Measurements from ENCODE around the gene ERICH6B. TPM values are rescaled to one million over a fixed set of nuclear protein-coding genes. Genes with fewer than 3 reads are reported as not detected.

ERICH6B gene
- total RNA-seq, 1 experiment from 2014 or later: not detected

DNA sequence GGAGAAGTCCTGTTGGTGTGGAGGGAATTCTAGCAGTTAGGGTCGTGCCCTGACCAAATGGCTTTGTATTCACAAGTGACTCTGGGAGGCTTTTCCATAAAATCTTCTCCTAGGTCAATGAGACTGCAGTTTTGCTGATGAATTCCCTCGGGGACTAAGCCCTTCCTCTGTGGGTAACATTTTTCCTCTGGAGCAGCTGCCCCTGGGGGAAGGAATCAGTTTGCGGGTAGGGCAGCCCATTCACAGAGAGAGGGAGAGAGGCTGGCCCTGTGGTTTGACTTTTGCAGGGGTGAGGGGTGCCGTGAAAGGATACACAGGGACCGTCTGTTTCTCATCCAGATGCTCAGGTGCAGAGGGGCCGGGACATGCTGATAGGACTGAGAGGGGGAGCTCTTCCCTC is 67.3 kb downstream of the ERICH6B start:
- no peak for TF ChIP-seq CTCF (IDR thresholded peaks at IDR 0.05; ENCODE audit: unreplicated experiment)
- intact Hi-C loops (cut with micrococcal nuclease; ENCODE audit: unreplicated experiment): no loop called here
- CTCF ChIA-PET: no interaction called here
- Mint-ChIP-seq H3K4me1 (ENCODE audit: low read depth, unreplicated experiment) (no peaks in the 10 kb centered on the region), H3K36me3 (ENCODE audit: insufficient read depth, unreplicated experiment) (no peaks in the 10 kb centered on the region), H3K9me3 (ENCODE audit: low read depth, unreplicated experiment) (no peaks in the 10 kb centered on the region), H3K4me3 (ENCODE audit: low read depth, unreplicated experiment) (no peak overlapping the region), H3K27ac (ENCODE audit: unreplicated experiment) (no peak overlapping the region), H3K27me3 (ENCODE audit: unreplicated experiment) (peaks cover 30% of the 10 kb centered on the region)
- no peak for DNase-seq
- BruUV-seq (replicated peaks): no TSS peak

- intact Hi-C loops (cut with micrococcal nuclease; ENCODE audit: unreplicated experiment): no loop called here
- Mint-ChIP-seq H3K4me1 (ENCODE audit: low read depth, unreplicated experiment) (no peaks in the 10 kb centered on the region), H3K9me3 (ENCODE audit: low read depth, unreplicated experiment) (no peaks in the 10 kb centered on the region), H3K27me3 (ENCODE audit: unreplicated experiment) (peaks cover 16% of the 10 kb centered on the region), H3K36me3 (ENCODE audit: insufficient read depth, unreplicated experiment) (no peaks in the 10 kb centered on the region), H3K4me3 (ENCODE audit: low read depth, unreplicated experiment) (no peak overlapping the region), H3K27ac (ENCODE audit: unreplicated experiment) (no peak overlapping the region)
- no peak for TF ChIP-seq CTCF (IDR thresholded peaks at IDR 0.05; ENCODE audit: unreplicated experiment)
- no TSS peak for BruUV-seq (replicated peaks)
- CTCF ChIA-PET: no interaction called here
- no peak for DNase-seq
Observed at GRCh38 chr13:45546410-45546765, 69.2 kb downstream of the ERICH6B start.

DNA sequence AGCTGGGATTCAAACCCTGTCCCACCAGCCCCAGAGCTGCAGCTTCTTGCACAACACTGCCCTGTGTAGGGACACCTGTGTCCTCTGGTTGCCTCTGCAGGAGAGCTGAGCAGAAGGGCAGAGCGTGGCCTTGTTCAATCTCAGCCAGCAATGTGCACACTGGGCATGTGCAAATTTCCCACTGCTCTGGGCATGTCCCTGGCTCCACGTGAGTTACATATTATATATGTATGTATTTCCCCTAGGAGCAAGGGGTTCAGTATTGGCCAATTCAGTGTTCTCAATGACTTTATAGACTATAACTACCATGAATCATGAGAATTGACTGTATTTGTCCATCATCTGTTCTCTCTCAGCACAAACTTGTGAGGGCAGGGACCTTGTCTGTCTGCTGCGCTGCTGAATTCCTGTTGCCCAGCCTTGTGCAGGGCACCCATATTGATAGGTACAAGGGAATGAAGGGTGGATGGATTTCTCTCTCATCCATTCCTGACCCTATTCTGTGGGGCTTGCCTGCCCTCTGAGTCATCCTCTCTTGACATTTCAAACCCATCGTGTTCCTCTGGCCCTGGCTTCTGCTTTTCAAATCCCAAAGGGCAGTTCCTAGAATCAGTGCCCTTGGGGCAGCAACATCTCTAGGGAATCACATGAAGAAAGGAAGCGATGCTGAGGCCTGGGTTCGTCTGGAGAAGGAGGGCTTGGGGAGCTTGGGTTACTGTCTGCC is 69.7 kb downstream of the ERICH6B start:
- no peaks in the 10 kb centered on the region for H3K9me3 Mint-ChIP-seq (ENCODE audit: low read depth, unreplicated experiment)
- no peak overlapping the region for H3K27ac Mint-ChIP-seq (ENCODE audit: unreplicated experiment)
- no peaks in the 10 kb centered on the region for H3K4me1 Mint-ChIP-seq (ENCODE audit: low read depth, unreplicated experiment)
- H3K27me3 Mint-ChIP-seq (ENCODE audit: unreplicated experiment): peaks cover 10% of the 10 kb centered on the region
- H3K4me3 Mint-ChIP-seq (ENCODE audit: low read depth, unreplicated experiment): no peak overlapping the region
- H3K36me3 Mint-ChIP-seq (ENCODE audit: insufficient read depth, unreplicated experiment): no peaks in the 10 kb centered on the region
- TF ChIP-seq CTCF (IDR thresholded peaks at IDR 0.05; ENCODE audit: unreplicated experiment): no peak
- intact Hi-C loops (cut with micrococcal nuclease; ENCODE audit: unreplicated experiment): no loop called here
- BruUV-seq (replicated peaks): no TSS peak
- CTCF ChIA-PET: no interaction called here
- DNase-seq: no peak

DNA sequence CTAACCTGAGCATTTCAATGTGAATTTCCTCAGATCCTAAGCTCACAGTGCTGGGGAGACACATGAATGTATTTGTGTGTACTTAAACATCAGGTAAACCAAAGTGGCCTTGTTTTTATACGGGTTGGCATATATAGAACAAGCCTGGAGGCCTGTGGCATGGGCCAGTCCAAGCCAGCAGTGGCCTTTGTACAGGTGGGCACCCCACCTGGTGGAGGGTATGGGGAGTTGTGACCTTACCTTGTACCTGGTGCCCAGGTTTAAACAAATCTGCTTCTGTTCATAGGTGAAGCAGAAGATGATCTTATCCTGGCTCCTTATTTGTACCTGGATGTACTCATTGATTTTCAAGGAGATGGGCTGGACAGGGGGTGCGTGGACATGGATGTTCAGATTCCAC is 71.0 kb downstream of the ERICH6B start:
- intact Hi-C loops (cut with micrococcal nuclease; ENCODE audit: unreplicated experiment): no loop called here
- H3K9me3 Mint-ChIP-seq (ENCODE audit: low read depth, unreplicated experiment): no peaks in the 10 kb centered on the region

More for the DNA sequence above, 71.0 kb downstream of the ERICH6B start:
- no TSS peak for BruUV-seq (replicated peaks)
- TF ChIP-seq CTCF (IDR thresholded peaks at IDR 0.05; ENCODE audit: unreplicated experiment): no peak
- Mint-ChIP-seq H3K27me3 (ENCODE audit: unreplicated experiment) (no peaks in the 10 kb centered on the region), H3K4me1 (ENCODE audit: low read depth, unreplicated experiment) (no peaks in the 10 kb centered on the region), H3K27ac (ENCODE audit: unreplicated experiment) (no peak overlapping the region), H3K4me3 (ENCODE audit: low read depth, unreplicated experiment) (no peak overlapping the region), H3K36me3 (ENCODE audit: insufficient read depth, unreplicated experiment) (peaks cover 1% of the 10 kb centered on the region)
- DNase-seq: no peak
- CTCF ChIA-PET: no interaction called here

All from Calu3 (cell line).